Measurements from ENCODE around the gene LRRFIP2.

- no peak for TF ChIP-seq CTCF (conservative IDR thresholded peaks at IDR 0.05 in 1 of 2, IDR thresholded peaks at IDR 0.05 in 1 of 2; ENCODE audit: low read depth in 1 of 2, low read length in 2 of 2)
- TF ChIP-seq EZH2 (IDR thresholded peaks at IDR 0.05; ENCODE audit: low read length, missing control alignments) = no peak
These were observed 148.6 kb downstream of the LRRFIP2 start for GRCh38 chr3:37025561-37026335.

All from fibroblast of lung (primary cell).